K562 (cell line): Measurements from ENCODE around the gene EEF1B2. TPM values are rescaled to one million over a fixed set of nuclear protein-coding genes. Genes with fewer than 3 reads are reported as not detected.

Source experiments
- GATAD2B ChIP-seq: fragments of 450-650 bp; IDR thresholded peaks from 2 replicates; pipeline ENCODE4 v1.6.1; 2017; ENCODE audit warnings: mild to moderate bottlenecking, borderline replicate concordance
- HDAC1 ChIP-seq, 2 experiments: fragments of 450-650 bp; IDR thresholded peaks; 2 replicates each; pipeline ENCODE4 v1.6.1; 2016 to 2017; ENCODE audit warnings: inconsistent platforms in 1 of 2, mild to moderate bottlenecking in 1 of 2, moderate library complexity in 1 of 2
- TBP ChIP-seq: optimal IDR thresholded peaks from 2 replicates; pipeline ENCODE3; 2011; ENCODE audit warnings: low read depth, low read length, improper control_type of control experiment
- TCF3 ChIP-seq: sonication (generic); formaldehyde crosslinking; IDR thresholded peaks from 2 replicates; pipeline ENCODE4 v1.4.0; 2020; ENCODE audit warnings: mild to moderate bottlenecking, missing genetic modification reagents
- ZBTB11 ChIP-seq, 3 experiments: fragments of 200-800 bp in 1 of 3; fragments of 250-450 bp in 1 of 3; fragments of 450-650 bp in 1 of 3; sonication (Bioruptor Pico) in 1 of 3; sonication (Bioruptor generic) in 1 of 3; formaldehyde crosslinking in 1 of 3; IDR thresholded peaks; 2 replicates each; pipeline versions ENCODE4 v1.6.1 to v1.8.0; 2016 to 2022; ENCODE audit warnings: mild to moderate bottlenecking in 2 of 3, missing genetic modification characterization in 2 of 3, missing compliant biosample characterization in 1 of 3, moderate library complexity in 1 of 3
- ZNF407 ChIP-seq: fragments of 450-650 bp; IDR thresholded peaks from 2 replicates; pipeline ENCODE4 v1.6.1; 2016; ENCODE audit warnings: low read depth
- ZNF592 ChIP-seq: fragments of 450-650 bp; IDR thresholded peaks from 2 replicates; pipeline ENCODE4 v1.6.1; 2017; ENCODE audit warnings: antibody characterized with exemption, mild to moderate bottlenecking
- ZNF695 ChIP-seq: fragments of 450-650 bp; formaldehyde crosslinking; IDR thresholded peaks from 2 replicates; pipeline ENCODE4 v1.4.0; 2020; ENCODE audit warnings: mild to moderate bottlenecking, moderate library complexity
- polyA plus RNA-seq, 8 experiments: library from polyadenylated mRNA; depleted of rRNA in 4 of 8; stranded (reverse) in 5 of 8; unstranded in 3 of 8; fragments of >200 nt; fragmentation: Nextera tagmentation in 2 of 8; fragmentation: Illumina TruSeq in 1 of 8; extraction: Ambion mirVana in 2 of 8; extraction: Trizol in 1 of 8; gene quantifications; 2 replicates each; pipeline versions ENCODE4 v1.2.1 to v1.2.3, GENCODE V29; 2011 to 2014; ENCODE audit warnings: inconsistent platforms in 1 of 8, missing spikeins in 1 of 8
- total RNA-seq, 7 experiments: library from RNA; depleted of rRNA in 6 of 7; stranded (reverse); fragments of >200 nt in 6 of 7; fragmentation: Illumina TruSeq in 2 of 7; extraction: Trizol in 2 of 7; gene quantifications; 2 replicates each; pipeline versions ENCODE4 v1.2.1 to v1.2.3, GENCODE V29; 2011 to 2021; ENCODE audit warnings: low replicate concordance in 1 of 7

The EEF1B2 gene
- total and polyA plus RNA-seq, 9 of the 15 experiments (the other 6 are each of a cell fraction or from before 2014, with no cell fraction given), result 522 to 1,148 (median 893) TPM

GRCh38 chr2:206159346-206160124 is at the start of gene EEF1B2, which contains the start of gene NDUFS1 (continued):
- TF ChIP-seq ZBTB11 (CRISPR knock-in tag; IDR thresholded peaks at IDR 0.05) (peak in 2 of 3 experiments; percentile 7 to 90; a peak in 2 of 6 replicates), ZNF407 (peak; percentile 95), ZNF592 (no peak), TCF3 (CRISPR knock-in tag) (no peak), TBP (peak; percentile 93), GATAD2B (no peak), HDAC1 (IDR thresholded peaks at IDR 0.05) (peak in 1 of 2 experiments; percentile 86; a peak in 2 of 4 replicates), ZNF695 (CRISPR knock-in tag) (no peak)
